Sigmoid colon (tissue), 4 donors: ENCODE results near the gene MGA.

Experiments used
- CTCF ChIP-seq, 4 experiments: fragments of 450-650 bp in 3 of 4; fragments of 200-600 bp in 1 of 4; IDR thresholded peaks; one replicate each; pipeline ENCODE4 v1.5.1; 2016 to 2019; ENCODE audit warnings: antibody characterized with exemption in 4 of 4, mild to moderate bottlenecking in 3 of 4, moderate library complexity in 2 of 4
- POLR2A ChIP-seq, 2 donors: fragments of 450-650 bp; IDR thresholded peaks; one replicate each; pipeline ENCODE4 v1.6.1; 2016; ENCODE audit warnings: antibody characterized with exemption in 2 of 2, mild to moderate bottlenecking in 2 of 2, moderate library complexity in 2 of 2
- POLR2AphosphoS5 ChIP-seq, 4 donors: sonication (generic); formaldehyde crosslinking; IDR thresholded peaks; one replicate each; pipeline ENCODE4 v1.6.1; 2017; ENCODE audit warnings: antibody characterized with exemption in 4 of 4

- TF ChIP-seq CTCF (IDR thresholded peaks at IDR 0.05) (no peak), POLR2AphosphoS5 (IDR thresholded peaks at IDR 0.05) (no peak), POLR2A (IDR thresholded peaks at IDR 0.05) (no peak)
Measured at GRCh38 chr15:41653760-41654159, 6.4 kb upstream of the MGA start.
